Midbrain (tissue), 1 donor: Measurements from ENCODE around the gene PRR19.

Experiments
- DNase-seq: peaks from one replicate; lab custom pipeline; 2025; lab: John Stamatoyannopoulos, UW

PRR19 gene

DNA sequence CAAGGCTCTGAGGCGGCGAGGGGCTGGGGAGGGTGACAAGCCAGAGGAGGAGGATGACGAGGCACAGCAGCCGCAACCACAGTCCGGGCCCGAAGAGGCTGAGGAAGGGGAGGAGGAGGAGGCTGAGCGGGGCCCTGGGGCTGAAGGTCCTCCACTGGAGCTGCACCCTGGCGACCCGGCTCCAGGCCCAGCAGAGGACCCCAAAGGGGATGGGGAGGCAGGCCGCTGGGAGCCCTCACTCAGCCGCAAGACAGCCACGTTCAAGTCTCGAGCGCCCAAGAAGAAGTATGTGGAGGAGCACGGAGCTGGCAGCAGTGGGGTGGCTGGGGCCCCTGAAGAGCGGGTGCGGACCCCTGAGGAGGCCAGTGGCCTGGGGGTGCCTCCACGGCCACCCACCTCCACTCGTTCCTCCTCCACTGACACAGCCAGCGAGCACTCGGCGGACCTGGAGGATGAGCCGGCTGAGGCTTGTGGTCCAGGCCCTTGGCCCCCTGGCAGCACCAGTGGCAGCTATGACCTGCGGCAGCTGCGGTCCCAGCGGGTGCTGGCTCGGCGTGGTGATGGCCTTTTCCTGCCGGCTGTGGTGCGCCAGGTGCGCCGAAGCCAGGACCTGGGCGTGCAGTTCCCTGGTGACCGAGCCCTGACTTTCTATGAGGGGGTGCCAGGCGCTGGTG lies 29.9 kb upstream of the PRR19 start:
- DNase-seq, result no peak

DNA sequence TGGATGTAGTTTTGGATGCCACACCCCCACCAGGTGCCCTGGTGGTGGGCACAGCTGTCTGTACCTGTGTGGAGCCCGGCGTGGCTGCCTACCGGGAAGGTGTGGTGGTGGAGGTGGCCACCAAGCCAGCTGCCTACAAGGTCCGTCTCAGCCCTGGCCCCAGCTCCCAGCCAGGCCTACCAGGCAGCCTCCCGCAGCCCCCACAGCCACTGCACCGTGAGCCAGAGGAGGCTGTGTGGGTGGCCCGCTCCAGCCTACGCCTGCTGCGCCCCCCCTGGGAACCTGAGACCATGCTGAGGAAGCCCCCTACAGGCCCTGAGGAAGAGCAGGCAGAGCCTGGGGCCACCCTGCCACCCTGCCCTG lies 29.4 kb upstream of the PRR19 start:
- no peak for DNase-seq

DNA sequence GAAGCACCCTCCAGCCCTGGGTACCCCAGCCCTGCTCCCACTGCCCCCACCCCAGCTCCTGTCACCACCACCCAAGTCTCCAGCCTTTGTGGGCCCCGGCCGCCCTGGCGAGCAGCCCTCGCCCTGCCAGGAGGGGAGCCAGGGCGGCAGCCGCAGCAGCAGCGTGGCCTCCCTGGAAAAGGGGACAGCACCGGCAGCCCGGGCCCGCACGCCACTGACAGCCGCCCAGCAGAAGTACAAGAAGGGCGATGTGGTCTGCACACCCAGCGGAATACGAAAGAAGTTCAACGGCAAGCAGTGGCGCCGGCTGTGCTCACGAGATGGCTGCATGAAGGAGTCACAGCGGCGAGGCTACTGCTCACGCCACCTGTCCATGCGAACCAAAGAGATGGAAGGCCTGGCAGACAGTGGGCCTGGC lies 28.9 kb upstream of the PRR19 start:
- DNase-seq, result no peak

DNA sequence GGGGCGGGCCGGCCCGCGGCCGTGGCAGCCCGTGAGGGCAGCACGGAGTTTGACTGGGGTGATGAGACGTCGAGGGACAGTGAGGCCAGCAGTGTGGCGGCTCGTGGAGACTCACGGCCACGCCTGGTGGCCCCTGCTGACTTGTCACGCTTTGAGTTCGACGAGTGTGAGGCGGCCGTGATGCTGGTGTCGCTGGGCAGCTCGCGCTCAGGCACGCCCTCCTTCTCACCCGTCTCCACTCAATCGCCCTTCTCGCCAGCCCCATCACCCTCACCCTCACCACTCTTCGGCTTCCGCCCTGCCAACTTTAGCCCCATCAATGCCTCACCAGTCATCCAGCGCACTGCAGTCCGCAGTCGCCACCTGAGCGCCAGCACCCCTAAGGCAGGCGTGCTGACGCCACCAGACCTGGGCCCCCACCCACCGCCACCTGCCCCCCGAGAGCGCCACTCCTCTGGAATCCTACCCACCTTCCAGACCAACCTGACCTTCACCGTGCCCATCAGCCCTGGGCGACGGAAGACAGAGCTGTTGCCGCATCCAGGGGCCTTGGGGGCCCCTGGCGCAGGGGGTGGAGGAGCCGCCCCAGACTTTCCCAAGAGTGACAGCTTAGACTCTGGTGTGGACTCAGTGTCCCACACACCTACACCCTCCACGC lies 28.4 kb upstream of the PRR19 start:
- DNase-seq, result no peak

DNA sequence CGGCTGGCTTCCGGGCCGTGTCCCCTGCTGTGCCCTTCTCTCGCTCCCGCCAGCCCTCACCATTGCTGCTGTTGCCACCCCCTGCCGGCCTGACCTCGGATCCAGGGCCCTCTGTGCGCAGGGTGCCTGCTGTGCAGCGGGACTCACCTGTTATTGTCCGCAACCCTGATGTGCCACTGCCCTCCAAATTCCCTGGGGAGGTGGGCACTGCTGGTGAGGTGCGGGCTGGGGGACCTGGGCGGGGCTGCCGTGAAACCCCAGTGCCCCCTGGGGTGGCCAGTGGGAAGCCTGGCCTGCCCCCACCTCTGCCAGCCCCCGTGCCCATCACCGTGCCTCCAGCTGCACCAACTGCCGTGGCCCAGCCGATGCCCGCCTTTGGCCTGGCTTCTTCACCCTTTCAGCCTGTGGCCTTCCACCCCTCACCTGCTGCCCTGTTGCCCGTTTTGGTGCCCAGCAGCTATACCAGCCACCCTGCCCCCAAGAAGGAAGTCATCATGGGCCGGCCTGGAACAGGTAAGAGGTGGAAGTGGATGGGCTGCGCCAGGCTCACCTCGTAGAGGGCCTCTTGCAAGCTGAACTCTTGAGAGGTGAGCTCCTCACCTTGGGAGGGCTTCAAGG lies 27.8 kb upstream of the PRR19 start:
- DNase-seq, result no peak

DNA sequence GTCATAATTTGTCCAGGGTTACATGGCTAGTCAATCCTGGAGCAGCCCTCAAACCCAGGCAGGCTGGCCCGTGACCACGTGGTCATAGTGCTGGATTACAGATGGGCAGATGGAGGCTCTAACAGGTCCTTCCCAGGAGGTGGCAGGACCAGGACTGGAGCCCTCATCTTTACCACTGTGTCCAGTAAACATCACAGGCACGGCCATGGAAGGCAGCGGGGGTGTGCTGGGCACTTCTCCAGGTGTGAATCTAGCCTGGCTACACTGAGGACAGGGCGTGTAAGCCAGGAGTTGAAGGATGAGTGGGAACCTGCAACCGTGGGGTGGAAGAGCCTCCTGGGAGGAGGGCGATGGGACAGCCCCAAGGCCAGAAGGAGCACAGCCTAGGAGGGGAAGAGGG lies 26.8 kb upstream of the PRR19 start:
- no peak for DNase-seq

DNA sequence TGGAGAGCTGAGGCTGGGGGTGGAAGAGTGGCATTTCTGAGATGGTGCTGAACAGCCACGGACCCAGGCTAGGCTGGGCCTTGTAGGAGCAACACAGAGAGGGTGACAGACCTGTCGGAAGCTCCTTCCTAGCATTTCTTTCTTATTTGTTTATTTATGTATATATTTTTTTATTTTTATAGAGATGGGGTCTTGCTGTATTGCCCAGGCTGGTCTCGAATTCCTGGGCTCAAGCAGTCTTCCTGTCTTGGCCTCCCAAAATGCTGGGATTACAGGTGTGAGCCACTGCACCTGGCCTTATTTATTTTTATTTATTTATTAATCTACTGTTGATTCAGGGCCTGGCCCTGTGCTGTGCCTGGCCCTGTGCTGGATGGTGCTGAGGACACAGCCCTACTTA lies 26.4 kb upstream of the PRR19 start:
- DNase-seq, result no peak

DNA sequence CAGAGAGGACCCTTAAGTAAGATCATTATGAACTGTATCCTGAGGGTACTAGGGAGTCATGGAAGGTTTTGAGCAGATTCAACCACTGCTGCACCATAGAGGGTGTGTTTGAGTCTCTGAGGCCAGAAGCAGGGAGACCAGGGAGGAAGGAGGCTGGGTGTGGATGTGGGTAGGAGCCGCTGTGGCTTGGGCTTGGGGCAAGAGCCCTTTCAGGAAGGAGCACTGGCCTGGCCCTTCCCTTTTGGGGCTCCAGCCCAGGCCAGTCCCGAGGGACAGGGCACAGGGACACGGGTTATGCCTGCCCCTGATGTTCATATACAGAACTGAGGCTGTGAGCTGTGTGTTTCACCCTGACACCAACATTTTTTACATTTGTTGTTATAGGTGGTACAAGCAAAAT lies 25.6 kb upstream of the PRR19 start:
- no peak for DNase-seq

DNA sequence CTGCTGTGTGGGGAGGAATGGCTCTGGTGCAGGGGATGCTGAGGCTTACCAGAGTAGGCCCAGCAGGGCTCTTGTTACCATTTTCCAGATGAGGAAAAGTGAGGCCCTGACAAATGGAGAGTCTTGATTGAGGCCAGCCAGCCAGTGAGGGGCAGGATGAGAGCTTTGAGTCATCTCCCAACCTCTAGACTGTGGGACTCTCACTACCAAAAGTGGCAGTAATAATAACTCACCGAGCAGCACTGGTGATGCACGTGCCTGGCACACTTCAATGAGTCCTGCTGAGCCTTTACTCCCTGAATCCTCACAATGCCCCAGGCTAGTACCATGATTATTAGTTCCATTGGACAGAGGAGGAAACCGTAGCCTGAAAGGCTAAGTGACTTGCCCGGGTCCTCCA lies 25.1 kb upstream of the PRR19 start:
- DNase-seq, result no peak

DNA sequence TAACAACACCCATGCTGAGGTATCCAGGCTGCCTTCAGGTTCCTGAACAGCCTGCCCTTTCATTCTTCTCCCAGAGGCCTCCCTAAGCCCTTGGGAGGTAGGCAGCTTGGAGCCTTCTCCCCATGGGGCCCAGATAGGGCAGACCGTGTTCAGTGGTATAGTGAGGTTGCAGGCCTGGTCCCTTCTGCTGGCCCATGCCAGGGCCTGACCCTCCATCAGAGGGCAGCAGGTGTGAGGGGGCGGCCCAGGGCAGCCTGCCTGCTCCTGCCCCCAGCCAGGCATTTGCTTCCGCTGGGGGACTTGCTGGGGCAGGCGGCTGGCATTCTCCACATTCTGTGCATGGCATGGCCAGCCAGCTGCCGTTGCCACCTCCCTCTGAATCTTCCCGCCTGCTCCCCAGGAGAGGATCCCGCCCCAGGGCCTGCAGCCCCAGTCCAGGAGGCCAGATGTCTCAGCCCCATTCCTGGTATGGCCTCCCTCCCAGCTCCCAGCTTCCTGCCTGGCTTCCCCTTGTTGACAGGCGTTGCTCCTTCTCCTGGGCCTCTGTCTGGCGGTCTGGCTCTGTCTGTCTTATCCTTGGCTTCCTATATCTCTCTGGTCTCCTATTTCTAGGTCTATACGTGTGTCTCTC lies 24.0 kb upstream of the PRR19 start:
- no peak for DNase-seq

DNA sequence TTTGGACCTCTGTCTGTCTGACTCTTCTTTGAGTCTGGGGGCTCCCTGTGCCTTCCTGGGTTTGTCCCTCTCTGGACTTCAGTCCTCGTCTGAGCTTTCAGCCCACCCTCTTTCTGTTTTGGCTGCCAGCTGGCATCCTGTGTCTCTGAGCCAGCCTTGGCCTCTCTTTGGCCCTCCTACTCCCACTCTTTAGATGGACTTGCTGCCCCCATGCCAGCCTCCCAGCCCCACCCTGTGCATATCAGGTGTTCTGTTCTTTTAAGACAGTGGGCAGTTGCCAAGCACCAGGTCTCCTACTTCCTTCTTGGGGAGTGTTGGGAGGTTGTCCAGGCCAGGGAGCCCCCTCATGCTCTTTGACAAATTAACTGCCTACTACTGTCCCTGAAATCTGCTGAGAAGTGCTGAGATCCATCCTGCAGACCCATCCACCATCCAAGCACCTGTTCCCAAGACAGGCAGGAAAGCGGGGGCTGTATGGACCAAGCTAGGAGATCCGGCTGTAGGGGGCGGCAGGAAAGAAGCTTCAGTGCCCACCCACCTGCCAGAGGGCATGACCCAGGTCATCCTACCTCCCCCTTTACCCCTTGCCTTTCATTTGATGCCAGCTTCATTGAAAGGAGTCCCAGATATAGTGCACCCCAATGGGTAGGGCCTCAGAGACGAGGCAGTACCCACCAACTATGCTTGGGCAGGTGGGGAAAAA lies 23.3 kb upstream of the PRR19 start:
- no peak for DNase-seq

DNA sequence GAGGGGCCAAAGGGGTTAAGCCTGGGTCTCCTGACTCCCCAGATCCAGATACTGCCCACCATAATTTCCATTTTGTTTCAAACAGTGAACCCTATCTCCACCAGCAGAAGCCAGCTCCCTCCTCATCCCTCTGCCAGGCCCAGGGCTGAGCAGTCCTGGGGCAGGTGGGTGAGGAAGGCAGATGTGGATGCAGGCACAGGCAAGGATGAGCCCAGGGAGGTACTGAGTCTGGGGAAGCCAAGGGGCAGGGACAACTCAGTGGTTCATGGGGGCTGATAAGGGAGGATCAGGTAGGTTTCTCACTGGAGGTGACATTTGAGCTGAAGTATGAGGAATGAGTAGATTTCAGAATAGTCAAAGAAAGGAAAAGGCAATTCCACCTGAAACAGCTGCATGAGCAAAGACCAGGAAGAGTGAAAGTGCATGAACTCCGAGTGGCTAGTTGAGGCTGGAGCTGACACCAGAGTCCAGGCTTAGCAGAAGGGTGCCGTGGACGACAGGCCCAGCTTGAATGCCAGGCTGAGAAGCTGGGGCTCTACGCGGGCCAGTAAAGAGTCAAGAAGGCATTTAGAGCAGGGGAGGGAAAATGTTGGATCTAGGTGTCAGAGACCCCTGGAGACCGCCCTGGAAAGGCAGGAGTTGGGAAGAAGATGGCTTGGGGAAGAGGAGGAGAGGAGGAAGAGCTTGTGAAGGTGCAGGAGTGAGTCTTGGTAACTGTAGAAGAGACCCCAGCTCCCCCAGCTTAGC lies 22.6 kb upstream of the PRR19 start:
- no peak for DNase-seq

DNA sequence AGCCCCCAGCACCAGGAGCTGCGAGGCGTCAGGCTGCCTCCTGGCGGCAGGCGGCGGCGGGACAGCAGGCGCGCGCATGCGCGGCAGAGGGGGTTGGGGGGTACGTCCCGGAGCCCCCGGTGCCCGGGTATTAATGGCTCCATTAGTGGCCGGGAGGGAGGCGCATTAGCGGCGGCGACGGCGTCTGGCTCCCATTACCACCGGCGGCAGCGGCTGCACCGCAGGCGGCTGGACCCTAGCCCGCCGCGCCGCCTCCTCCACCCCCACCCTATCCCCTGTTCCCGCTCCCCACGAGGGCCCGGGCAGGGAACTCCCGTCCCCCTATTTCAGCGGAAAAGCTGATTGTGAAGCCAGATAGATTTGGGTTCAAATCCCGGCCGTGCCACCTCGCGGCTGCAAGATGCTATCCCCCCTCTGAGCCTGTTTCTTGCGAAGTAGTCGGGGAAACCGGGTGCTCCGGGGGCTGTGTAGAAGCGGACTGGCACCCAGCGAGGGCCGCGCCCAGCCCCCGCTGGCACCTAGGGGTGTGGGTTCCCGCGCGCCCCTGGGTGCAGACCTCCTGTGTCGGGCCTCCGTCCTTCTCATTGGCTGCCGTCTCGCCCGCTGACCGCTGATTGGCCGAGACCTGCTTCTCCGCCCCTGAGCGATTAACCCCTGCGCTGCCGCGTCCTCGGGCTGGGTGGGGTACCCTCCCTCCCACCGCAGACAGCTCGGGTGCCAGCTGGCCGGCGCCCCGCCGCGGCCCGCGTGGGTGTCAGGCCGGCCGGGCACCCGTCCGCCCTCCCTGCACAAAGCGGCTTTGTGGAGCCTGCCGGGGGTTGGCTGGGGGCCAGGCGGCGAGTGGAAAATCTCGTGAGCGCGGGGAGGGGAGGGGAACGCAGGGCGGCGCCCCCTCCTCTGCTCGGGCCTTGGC lies 21.8 kb upstream of the PRR19 start:
- peak; percentile 93 for DNase-seq

DNA sequence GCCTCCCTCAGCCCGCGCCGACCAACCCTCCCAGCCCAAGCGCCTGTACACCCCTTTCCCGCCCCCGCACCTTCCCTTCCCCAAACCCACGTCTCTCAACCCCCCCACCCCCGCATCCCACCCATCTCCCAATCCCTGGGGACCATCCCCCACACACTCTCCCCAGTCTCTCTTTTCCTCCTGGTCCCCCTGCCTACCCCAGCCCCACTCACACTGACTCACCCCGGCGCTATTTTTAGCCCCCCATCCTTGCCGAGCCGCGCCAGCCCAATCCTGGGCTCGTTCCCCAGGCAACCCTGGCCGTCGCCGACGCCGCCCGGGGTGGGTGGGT lies 21.2 kb upstream of the PRR19 start:
- peak; percentile 72 for DNase-seq

DNA sequence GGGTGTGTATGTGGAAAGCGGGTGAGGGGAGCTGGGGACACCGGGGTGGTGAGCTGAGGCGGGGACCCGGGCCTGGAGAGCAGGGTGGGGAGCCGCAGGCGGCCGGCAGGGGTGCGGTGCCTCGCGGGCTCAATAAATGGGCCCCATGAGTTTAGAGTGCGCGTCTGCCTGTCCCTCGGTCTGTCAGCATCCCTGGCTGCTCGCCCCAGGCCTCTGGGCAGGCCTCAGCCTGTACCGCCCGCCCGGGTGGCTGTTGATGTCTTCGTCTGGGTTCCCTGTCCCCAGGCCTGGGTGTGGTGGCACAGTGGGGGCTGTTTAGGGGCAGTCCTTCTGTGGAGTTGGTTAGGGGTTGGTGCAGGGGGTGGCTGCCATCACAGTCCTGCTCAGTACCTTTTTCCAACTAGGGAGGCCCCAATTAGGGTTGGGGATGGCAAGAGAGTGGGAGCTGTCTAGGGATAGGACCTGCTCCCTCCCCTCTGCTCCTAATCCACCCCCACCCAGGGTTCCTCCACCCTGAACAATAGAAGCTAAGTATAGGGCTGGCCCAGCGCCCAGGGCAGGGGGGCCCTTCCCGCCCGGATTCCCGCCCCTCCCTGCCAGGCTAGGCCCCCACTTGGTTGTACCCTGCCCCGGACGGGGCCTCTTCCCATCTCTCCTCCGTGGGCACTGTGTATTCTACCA lies 20.6 kb upstream of the PRR19 start:
- DNase-seq, result peak; percentile 65

DNA sequence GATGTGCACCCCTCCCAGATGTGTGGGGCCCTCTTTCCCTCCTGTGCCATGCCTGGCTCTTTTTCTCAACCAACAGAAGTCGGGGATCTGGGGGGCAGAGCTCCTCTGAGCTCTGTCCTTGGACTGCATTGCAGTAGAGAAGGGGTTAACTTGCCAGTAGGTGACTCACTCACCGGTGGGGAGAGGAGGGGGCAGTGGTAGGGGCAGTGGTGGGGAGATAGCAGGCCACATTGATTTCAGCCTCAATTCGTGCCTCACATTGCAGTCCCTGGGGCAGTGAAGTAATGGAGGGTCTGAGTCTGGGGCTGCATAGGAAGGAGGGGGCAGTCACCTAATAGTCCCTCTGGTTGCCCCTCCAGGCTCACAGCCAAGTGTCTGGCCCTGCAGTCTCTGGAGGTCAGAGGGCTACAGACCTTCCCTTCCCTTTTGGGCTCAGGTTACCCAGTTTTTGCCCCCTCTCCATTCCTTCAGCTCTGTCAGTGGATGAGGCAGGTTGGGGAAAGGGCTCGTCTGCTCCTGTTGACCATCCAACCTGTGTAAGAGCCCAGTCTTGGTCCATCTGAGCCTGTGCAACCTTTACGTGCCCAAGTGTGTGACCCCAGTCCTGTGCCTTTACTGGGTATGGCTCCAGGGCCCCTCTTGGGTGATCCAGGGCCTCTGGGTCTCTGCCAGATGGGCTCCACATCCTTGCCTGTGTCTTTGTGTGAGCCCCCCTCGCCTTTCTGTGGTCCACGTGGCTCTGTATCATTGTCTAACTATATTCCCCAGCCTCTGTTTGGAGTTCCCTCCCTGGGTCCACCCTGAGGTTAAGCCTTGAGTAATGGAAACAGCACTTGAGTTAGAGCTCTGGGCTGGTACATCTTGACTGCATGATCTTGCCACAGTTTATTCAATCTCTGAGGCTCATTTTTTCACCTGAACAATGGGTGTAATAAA lies 19.8 kb upstream of the PRR19 start:
- peak; percentile 32 for DNase-seq

DNA sequence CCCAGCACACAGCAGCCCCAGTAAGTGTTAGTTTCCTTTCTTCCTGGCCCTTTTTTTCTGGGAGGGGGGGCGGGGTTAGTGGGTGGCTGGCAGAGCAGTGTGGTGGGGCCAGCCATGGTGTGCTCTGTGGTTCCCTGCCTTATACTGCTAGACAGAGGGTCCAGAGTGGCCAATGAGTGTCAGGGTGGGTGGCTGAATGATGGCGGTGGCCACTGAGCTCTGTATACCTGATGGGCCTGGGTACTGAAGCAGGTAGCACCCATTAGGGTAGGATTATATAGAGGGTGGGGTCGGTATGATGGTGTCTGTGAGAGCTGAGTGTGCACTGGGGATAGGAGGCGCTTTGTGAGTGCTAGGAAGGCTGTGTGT lies 19.1 kb upstream of the PRR19 start:
- DNase-seq, result no peak

DNA sequence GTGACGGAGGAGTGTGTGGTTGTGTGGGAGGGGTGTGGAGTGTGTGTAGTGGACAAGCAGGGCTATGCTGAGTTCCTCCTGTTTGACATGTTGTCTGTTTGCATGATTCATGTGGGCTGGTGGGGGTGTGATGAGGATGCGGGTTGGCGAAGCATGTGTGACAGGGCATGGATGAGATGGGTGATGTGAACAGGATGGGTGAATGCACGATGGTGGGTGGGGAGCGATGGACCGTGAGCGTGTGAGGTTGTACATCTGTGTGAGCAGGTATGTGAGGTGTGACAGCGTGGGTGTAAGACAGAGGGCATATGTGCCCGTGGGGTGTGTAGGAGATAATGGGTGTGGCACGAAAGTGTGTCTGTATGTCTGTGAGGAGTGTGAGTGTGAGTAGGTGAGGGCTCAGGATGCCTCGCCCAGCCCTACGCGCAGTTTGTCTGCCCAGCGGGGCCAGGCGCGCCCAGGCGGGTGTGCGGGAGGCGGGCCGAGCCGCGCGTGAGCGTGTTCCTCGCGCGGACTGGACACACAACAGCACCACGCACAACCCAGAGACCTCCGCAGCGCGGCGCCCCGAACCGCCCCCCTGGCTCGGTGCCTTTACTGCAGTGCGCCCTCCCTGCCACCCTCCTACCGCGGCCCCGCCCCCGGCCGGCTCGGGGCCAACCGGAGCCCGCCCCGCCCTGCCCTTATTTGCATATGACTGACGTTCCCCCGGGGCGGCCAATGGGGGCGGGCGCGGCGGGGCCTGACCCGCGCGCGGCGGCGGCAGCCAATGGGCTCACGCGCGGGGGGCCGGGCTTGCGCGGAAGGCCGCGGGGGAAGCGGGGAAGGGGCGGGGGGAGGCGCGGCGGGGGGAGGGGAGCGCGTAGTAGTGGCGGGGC lies 18.5 kb upstream of the PRR19 start:
- DNase-seq, result peak; percentile 93
